PC-9 (cell line): ENCODE measurements around the gene PRSS21. TPM values are rescaled to one million over a fixed set of nuclear protein-coding genes. Genes with fewer than 3 reads are reported as not detected.

ENCODE experiments used
- Bru-seq: library from RNA; stranded (reverse); fragments of 400-500 nt; gene quantifications from one replicate; lab custom pipeline; 2021; lab: Mats Ljungman, UMichigan
- BruChase-seq, 2 experiments: library from RNA; stranded (reverse); fragments of 400-500 nt; gene quantifications; one replicate each; lab custom pipeline; 2021; lab: Mats Ljungman, UMichigan
- BruUV-seq: library from RNA; stranded (reverse); fragments of 400-500 nt; replicated peaks from 2 replicates; lab custom pipeline; 2021; lab: Mats Ljungman, UMichigan
- CTCF ChIA-PET: fragments of 300-600 bp; sonication (Branson Sonifier 250); formaldehyde crosslinking; loops from one replicate; lab custom pipeline; 2022; ENCODE audit warnings: antibody characterized with exemption; lab: Charles Lee
- POLR2A ChIA-PET: fragments of 300-600 bp; sonication (Branson Sonifier 250); formaldehyde crosslinking; loops from one replicate; lab custom pipeline; 2022; ENCODE audit warnings: antibody characterized with exemption; ENCODE audit not compliant: unreplicated experiment; lab: Charles Lee
- DNase-seq, 2 experiments: peaks; one replicate each; pipeline versions ENCODE4 v3.0.0 to v3.0.0-alpha.2; 2015 to 2022; ENCODE audit warnings: mixed read lengths in 1 of 2
- H2AFZ ChIP-seq: fragments of 200-600 bp; sonication (generic); 2 replicates; pipeline ENCODE4 v1.8.1; 2017; ENCODE audit warnings: antibody characterized with exemption
- H3F3A ChIP-seq: fragments of 200-600 bp; sonication (generic); 2 replicates; pipeline ENCODE4 v1.8.1; 2017; ENCODE audit warnings: antibody characterized with exemption, mild to moderate bottlenecking, low read depth; ENCODE audit not compliant: insufficient read depth
- H3K27ac ChIP-seq: fragments of 200-600 bp; sonication (generic); 2 replicates; pipeline ENCODE4 v1.6.1; 2016; ENCODE audit warnings: mixed run types
- H3K27me3 ChIP-seq: fragments of 200-600 bp; sonication (generic); 2 replicates; pipeline ENCODE4 v1.6.1; 2016; ENCODE audit warnings: low read depth, mixed run types; ENCODE audit not compliant: insufficient read depth
- H3K36me3 ChIP-seq: fragments of 200-600 bp; sonication (generic); 2 replicates; pipeline ENCODE4 v1.6.1; 2016; ENCODE audit warnings: low read depth, mixed run types
- H3K4me1 ChIP-seq: fragments of 200-600 bp; sonication (generic); replicated peaks from 2 replicates; pipeline ENCODE4 v1.6.1; 2016; ENCODE audit warnings: mixed run types; ENCODE audit not compliant: insufficient read depth
- H3K4me2 ChIP-seq: fragments of 200-600 bp; sonication (generic); 2 replicates; pipeline ENCODE4 v1.6.1; 2017; ENCODE audit warnings: mixed run types
- H3K4me3 ChIP-seq: fragments of 200-600 bp; sonication (generic); 2 replicates; pipeline ENCODE4 v1.6.1; 2016; ENCODE audit warnings: mixed run types
- H3K79me2 ChIP-seq: fragments of 200-600 bp; sonication (generic); 2 replicates; pipeline ENCODE4 v1.6.1; 2017; ENCODE audit warnings: low read depth, mixed run types
- H3K9me2 ChIP-seq: fragments of 200-600 bp; sonication (generic); 2 replicates; pipeline ENCODE4 v1.8.1; 2017; ENCODE audit warnings: mild to moderate bottlenecking; ENCODE audit not compliant: insufficient read depth
- H3K9me3 ChIP-seq: fragments of 200-600 bp; sonication (generic); 2 replicates; pipeline ENCODE4 v1.8.1; 2016; ENCODE audit warnings: low read depth; ENCODE audit not compliant: insufficient read depth
- H4K20me1 ChIP-seq: fragments of 200-600 bp; sonication (generic); 2 replicates; pipeline ENCODE4 v1.8.1; 2017; ENCODE audit not compliant: insufficient read depth
- EZH2 ChIP-seq: fragments of 200-600 bp; sonication (generic); IDR thresholded peaks from 2 replicates; pipeline ENCODE4 v1.8.0; 2017; ENCODE audit warnings: antibody characterized with exemption, low read depth
- intact Hi-C: fragments of 100-400 bp; cut with micrococcal nuclease; formaldehyde crosslinking; loops from one replicate; pipeline ENCODE4 v1.10.0; 2022; ENCODE audit not compliant: unreplicated experiment
- long read RNA-seq: library from polyadenylated mRNA; stranded (forward); transcript quantifications from one replicate; pipeline ENCODE4 v2.0.0, GENCODE V29; 2022
- total RNA-seq: library from RNA; stranded (reverse); gene quantifications from 2 replicates; pipeline ENCODE4 v1.2.3, GENCODE V29; 2021
- TF ChIP-seq, protein P1 (sequence below): fragments of 200-600 bp; sonication (generic); conservative IDR thresholded peaks from 2 replicates; pipeline ENCODE4 v1.6.1; 2017; ENCODE audit warnings: mixed run types, antibody characterized with exemption, mild to moderate bottlenecking, moderate library complexity

Gene PRSS21, protein sequence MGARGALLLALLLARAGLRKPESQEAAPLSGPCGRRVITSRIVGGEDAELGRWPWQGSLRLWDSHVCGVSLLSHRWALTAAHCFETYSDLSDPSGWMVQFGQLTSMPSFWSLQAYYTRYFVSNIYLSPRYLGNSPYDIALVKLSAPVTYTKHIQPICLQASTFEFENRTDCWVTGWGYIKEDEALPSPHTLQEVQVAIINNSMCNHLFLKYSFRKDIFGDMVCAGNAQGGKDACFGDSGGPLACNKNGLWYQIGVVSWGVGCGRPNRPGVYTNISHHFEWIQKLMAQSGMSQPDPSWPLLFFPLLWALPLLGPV
- total RNA-seq (61.2 and 77.4 TPM in 2 replicates), Bru-seq, nascent RNA (percentile 48 among the genes with signal in this experiment), BruChase-seq, experiment 1, labeled RNA remaining after a 2-hour chase (percentile 67 among the genes with signal in this experiment), BruChase-seq, experiment 2, labeled RNA remaining after a 6-hour chase (percentile 74 among the genes with signal in this experiment)
- long read RNA-seq, transcript PRSS21-201 (6 exons, 1,101 nt) = major isoform, 19 of 97 reads
- long read RNA-seq, partial matches to known transcripts = 33 of 97 reads
- long read RNA-seq, other reads (novel, unspliced or antisense) = 40 of 97 reads

DNA sequence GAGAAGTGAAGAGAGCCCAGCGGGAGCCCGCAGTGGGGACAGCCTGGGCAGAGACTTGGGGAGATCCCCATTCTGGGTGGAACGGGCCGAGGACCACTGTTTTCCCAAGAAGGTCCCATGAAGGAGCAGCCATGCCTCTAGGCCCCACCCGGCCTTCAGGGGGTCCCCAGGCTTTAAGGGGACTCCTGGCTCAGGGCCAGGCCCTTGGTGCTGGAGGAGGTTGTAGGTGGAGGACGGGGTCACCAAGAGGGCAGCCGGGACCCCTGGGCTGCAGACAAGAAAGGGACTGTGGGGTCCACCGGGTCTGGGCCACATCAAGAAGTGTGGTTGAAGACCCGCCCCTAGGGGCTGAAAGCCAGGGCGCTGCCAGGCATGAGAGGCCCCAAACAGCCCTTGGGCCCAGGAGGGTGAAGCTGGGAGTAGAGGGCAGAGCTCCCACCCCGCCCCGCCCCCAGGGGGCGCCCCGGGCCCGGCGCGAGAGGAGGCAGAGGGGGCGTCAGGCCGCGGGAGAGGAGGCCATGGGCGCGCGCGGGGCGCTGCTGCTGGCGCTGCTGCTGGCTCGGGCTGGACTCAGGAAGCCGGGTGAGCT is at the start of gene PRSS21:
Gene PRSS21 (plus strand): TSS at position 487 of the 589 bp plus-strand sequence. CDS start 32 bp downstream, at position 519.
- intact Hi-C loops = loop anchor here (1.0 to 5.0 kb wide), 3 partner anchors 40 to 51 kb away; partner anchors contain the start of genes ELOB and PRSS22
- peak; percentile 38 to 75 for DNase-seq
- Histone ChIP-seq H3K9me2 (no peaks in the 10 kb centered on the region), H3K79me2 (peaks cover 22% of the 10 kb centered on the region), H3K27ac (no peak within 1 kb of the TSS), H3K4me2 (peak within 1 kb of the TSS; percentile 93), H3K27me3 (no peaks in the 10 kb centered on the region), H3F3A (peaks cover 23% of the 10 kb centered on the region; the same call in 1 of the 2 replicates), H4K20me1 (no peaks in the 10 kb centered on the region), H2AFZ (peak within 1 kb of the TSS; percentile 77), H3K4me1 (peaks cover 28% of the 10 kb centered on the region), H3K4me3 (peak within 1 kb of the TSS; percentile 81), H3K9me3 (no peaks in the 10 kb centered on the region), H3K36me3 (no peaks in the 10 kb centered on the region)
- POLR2A ChIA-PET = interaction anchor here (0.6 to 0.7 kb wide), 2 partner anchors 20 to 289 kb away, joined by 6 to 16 read pairs; no protein-coding TSS in a partner anchor
- CTCF ChIA-PET = interaction anchor here (0.6 to 0.7 kb wide), 2 partner anchors 23 to 58 kb away, joined by 3 to 7 read pairs; no protein-coding TSS in a partner anchor
- TF ChIP-seq EZH2 = no peak
- TF ChIP-seq, protein P1, sequence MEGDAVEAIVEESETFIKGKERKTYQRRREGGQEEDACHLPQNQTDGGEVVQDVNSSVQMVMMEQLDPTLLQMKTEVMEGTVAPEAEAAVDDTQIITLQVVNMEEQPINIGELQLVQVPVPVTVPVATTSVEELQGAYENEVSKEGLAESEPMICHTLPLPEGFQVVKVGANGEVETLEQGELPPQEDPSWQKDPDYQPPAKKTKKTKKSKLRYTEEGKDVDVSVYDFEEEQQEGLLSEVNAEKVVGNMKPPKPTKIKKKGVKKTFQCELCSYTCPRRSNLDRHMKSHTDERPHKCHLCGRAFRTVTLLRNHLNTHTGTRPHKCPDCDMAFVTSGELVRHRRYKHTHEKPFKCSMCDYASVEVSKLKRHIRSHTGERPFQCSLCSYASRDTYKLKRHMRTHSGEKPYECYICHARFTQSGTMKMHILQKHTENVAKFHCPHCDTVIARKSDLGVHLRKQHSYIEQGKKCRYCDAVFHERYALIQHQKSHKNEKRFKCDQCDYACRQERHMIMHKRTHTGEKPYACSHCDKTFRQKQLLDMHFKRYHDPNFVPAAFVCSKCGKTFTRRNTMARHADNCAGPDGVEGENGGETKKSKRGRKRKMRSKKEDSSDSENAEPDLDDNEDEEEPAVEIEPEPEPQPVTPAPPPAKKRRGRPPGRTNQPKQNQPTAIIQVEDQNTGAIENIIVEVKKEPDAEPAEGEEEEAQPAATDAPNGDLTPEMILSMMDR = peak; percentile 73
- no TSS peak for BruUV-seq

DNA sequence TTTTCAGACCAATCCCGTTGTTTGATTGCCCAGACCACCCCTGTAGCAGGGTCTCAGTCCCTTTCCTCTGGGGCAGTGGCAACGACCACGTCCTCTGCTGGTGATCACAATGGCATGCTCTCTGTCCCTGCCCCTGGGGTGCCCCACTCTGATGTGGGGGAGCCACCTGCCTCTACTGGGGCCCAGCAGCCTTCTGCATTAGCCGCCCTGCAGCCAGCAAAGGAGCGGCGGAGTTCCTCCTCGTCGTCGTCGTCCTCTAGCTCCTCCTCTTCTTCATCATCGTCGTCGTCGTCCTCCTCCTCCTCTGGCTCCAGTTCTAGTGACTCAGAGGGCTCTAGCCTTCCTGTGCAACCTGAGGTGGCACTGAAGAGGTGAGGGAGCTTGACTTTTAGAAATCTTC is 49.1 kb upstream of the PRSS21 start:
- TF ChIP-seq EZH2 = no peak
- TF ChIP-seq, protein P1 = no peak
- peaks cover 48% of the 10 kb centered on the region for H3K36me3 ChIP-seq
- ChIA-PET CTCF (no interaction called here), POLR2A (interaction anchor here (0.7 kb wide), 1 partner anchor 92 kb away, joined by 4 read pairs; no protein-coding TSS in a partner anchor)
- no peaks in the 10 kb centered on the region; the same call in 1 of the 2 replicates for H3K4me1 ChIP-seq
- H3K9me2 ChIP-seq = no peaks in the 10 kb centered on the region
- peaks cover 81% of the 10 kb centered on the region for H4K20me1 ChIP-seq
- peaks cover 87% of the 10 kb centered on the region for H3F3A ChIP-seq
- no TSS peak for BruUV-seq
- peaks cover 51% of the 10 kb centered on the region for H3K79me2 ChIP-seq
- H3K4me3 ChIP-seq = no peak overlapping the region
- H3K4me2 ChIP-seq = no peak overlapping the region
- no peak overlapping the region for H2AFZ ChIP-seq
- intact Hi-C loops = no loop called here
- no peak for DNase-seq
- H3K27ac ChIP-seq = no peak overlapping the region
- H3K27me3 ChIP-seq = no peaks in the 10 kb centered on the region
- no peaks in the 10 kb centered on the region for H3K9me3 ChIP-seq
